Coronary artery (tissue), 2 donors: ENCODE results near the gene APOBEC3B.

Experiments used
- DNase-seq: peaks from one replicate; pipeline ENCODE4 v3.0.0-alpha.2; 2017; ENCODE audit warnings: low spot score
- H3K27ac ChIP-seq, 2 donors: fragments of 200-600 bp; sonication (generic); one replicate each; pipeline ENCODE4 v1.5.1; 2016 to 2019
- H3K4me3 ChIP-seq: fragments of 200-600 bp; sonication (generic); 2 replicates; pipeline ENCODE4 v1.5.1; 2016; ENCODE audit warnings: mild to moderate bottlenecking, moderate library complexity
- CTCF ChIP-seq: fragments of 200-600 bp; sonication (generic); IDR thresholded peaks from one replicate; pipeline ENCODE4 v1.5.1; 2019; ENCODE audit warnings: antibody characterized with exemption

The APOBEC3B gene

GRCh38 chr22:39021552-39022250 is 39.6 kb downstream of the APOBEC3B start:
- Histone ChIP-seq H3K4me3 (peak overlapping the region; percentile 69), H3K27ac (peak overlapping the region; percentile 54 to 80)
- no peak for TF ChIP-seq CTCF
- no peak for DNase-seq

- no peak for DNase-seq
- Histone ChIP-seq H3K27ac (no peak overlapping the region), H3K4me3 (no peak overlapping the region)
- no peak for TF ChIP-seq CTCF
These were observed 42.6 kb downstream of the APOBEC3B start for GRCh38 chr22:39024519-39025308.

- Histone ChIP-seq H3K27ac (no peak overlapping the region), H3K4me3 (no peak overlapping the region)
- DNase-seq = no peak
- TF ChIP-seq CTCF = no peak
These were observed 44.5 kb downstream of the APOBEC3B start for GRCh38 chr22:39026509-39027150.

- no peak for TF ChIP-seq CTCF
- no peak for DNase-seq
- no peak overlapping the region for H3K27ac ChIP-seq
- H3K4me3 ChIP-seq = no peak overlapping the region
These were observed 45.6 kb downstream of the APOBEC3B start for GRCh38 chr22:39027717-39028116.

- TF ChIP-seq CTCF = no peak
- H3K27ac ChIP-seq = no peak overlapping the region
- no peak for DNase-seq
- no peak overlapping the region for H3K4me3 ChIP-seq
These were observed 46.1 kb downstream of the APOBEC3B start for GRCh38 chr22:39028281-39028680.

GRCh38 chr22:39029227-39029626 is 47.1 kb downstream of the APOBEC3B start:
- no peak overlapping the region for H3K4me3 ChIP-seq
- no peak for DNase-seq
- TF ChIP-seq CTCF = no peak
- H3K27ac ChIP-seq = no peak overlapping the region
